ENCODE data around the gene ITGAX.

The ITGAX gene

DNA sequence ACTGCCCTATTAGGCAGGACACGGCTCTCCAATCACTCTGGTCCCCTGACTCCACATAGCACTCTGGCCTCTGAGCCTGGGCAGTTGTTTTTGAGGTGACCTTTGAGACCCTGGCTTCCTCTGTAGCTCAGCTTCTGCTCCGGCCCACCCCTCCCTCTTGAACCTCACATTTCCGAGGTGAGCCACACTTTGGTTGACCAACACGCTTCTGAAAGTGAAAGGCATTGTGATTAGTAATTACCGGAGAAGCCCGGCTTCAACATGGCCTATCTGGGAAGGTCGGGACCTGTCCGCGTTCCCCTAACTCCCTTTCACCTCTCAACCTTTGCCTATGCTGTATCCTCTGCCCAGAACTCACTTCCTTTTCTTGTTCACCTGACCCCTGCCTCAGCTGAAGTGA, 10.3 kb upstream of the ITGAX start:
- DNase-seq, result no peak
- in situ Hi-C loops (cut with MboI; ENCODE audit: low pct_unique_long_range_greater_than_20kb, low sequenced_read_pairs), result no loop called here

DNA sequence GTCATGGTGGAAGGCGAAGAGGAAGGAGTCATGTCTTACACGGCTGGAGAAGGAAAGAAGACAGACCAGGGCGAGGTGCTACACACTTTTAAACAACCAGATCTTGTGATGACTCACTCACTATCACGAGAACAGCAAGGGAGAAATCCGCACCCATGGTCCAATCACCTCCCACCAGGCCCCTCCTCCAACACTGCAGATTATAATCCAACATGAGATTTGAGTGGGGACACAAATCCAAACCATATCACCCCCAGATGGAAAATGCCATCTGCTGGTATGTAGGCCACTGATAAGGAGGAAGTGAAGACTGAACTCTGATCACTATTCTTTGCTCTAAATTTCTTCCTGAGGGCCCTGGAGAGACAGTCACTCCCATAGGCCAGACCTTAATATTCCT, 7.5 kb upstream of the ITGAX start:
- in situ Hi-C loops (cut with MboI; ENCODE audit: low pct_unique_long_range_greater_than_20kb, low sequenced_read_pairs), result no loop called here
- peak; percentile 33 for DNase-seq

DNA sequence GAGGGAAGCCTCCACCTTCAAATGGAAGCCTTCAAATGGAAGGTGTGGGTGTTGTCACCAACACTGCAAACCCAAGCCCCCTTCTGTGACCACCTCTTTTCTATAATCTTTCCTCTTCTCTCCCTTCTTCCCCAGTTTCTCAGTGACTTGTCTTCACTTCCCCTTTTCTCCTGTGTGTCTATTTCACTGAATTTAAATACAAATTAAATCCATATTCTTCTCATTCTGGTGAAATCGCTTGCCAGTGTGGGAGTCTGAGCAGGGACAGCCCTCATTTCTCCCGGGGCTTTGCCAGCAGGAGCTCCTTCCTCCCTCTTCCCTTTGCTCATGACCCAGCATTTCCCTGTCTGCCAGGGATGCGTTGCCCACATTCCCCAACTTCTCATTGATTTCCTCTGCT, 6.4 kb upstream of the ITGAX start:
- in situ Hi-C loops (cut with MboI; ENCODE audit: low pct_unique_long_range_greater_than_20kb, low sequenced_read_pairs), result no loop called here
- peak; percentile 43 for DNase-seq

DNA sequence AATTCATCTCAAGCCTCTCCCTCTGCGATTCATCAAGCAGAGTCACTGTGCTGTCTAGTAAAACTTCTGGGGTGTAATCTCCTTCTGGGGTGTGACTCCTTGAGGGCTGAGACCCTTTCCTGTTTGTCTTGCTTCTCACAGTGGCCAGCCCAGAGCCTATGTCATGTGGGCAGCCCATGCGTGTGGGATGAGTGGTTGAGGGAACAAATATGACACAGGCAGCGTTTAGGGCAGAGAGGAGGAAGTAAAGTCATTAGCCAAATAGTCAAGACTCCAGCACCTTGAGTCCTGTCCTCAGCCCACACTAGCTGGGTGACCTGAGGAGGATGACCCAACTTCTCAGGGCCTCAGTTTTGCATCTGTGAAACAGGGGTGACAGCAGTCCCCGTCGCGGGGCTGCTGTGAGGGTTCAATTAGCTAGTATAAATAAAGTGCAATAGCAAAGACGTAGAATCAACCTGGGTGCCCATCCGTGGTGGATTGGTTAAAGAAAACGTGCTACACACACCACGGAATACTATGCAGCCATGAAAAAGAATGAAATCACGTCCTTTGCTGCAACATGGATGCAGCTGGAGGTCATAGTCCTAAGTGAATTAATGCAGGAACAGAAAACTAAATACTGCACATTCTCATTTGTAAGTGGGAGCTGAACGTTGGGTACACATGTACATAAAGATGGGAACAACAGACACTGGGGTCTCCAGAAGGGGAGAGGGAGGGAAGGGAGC, 4.5 kb upstream of the ITGAX start:
- in situ Hi-C loops (cut with MboI; ENCODE audit: low pct_unique_long_range_greater_than_20kb, low sequenced_read_pairs), result no loop called here
- peak; percentile 48 for DNase-seq

DNA sequence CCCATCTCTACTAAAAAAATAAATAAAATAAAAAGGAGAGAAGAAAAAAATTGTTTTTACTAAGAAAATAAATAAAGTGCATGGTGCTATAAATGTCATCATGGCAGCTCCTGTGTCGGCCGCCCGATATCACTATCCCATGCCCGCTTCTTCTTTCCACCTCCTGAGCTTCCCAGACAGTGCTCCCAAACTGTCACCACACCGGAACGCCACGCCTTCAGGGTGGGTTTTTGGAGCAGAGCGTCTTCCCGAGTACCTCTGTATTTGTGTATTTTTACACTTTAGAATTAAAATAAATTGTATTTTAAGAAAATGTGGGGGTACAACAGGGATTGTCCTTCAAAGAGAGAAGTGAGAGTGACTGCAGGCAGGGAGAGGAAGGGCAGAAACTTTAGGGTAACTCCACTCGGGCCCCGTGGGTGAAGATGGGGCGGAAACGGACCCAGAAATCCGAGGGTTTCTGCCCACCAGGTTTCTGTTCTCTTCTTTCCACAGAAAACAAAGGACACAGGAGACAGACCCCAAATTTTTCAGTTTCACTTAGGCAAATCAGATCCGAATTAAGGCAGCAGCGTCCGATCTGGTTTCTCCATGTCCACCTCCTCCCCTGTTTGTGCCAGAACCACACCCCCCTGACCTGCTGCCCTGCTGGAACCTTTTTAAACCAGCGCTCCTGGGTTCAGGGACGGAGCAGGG, 3.6 kb upstream of the ITGAX start:
- DNase-seq, result no peak
- in situ Hi-C loops (cut with MboI; ENCODE audit: low pct_unique_long_range_greater_than_20kb, low sequenced_read_pairs), result no loop called here

DNA sequence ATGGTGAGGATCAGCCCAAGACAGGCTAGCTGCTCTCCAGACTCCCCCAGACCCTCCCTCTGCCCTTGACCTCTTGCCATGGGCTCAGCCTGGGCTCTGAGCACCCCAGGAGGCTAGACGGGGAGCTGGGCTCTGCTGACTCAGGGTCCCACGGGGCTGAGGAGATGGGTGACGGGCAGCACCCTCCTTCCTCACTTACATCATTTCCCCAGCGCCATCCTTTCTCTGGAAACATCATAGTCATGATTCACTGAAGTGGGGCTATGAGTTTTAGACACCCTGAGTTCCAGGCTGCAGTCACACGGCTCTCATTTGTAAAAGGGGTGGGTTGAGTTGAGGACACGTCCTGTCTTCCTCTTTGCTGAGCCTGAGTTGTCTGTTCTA, 3.0 kb upstream of the ITGAX start:
- no peak for DNase-seq
- in situ Hi-C loops (cut with MboI; ENCODE audit: low pct_unique_long_range_greater_than_20kb, low sequenced_read_pairs), result no loop called here

DNA sequence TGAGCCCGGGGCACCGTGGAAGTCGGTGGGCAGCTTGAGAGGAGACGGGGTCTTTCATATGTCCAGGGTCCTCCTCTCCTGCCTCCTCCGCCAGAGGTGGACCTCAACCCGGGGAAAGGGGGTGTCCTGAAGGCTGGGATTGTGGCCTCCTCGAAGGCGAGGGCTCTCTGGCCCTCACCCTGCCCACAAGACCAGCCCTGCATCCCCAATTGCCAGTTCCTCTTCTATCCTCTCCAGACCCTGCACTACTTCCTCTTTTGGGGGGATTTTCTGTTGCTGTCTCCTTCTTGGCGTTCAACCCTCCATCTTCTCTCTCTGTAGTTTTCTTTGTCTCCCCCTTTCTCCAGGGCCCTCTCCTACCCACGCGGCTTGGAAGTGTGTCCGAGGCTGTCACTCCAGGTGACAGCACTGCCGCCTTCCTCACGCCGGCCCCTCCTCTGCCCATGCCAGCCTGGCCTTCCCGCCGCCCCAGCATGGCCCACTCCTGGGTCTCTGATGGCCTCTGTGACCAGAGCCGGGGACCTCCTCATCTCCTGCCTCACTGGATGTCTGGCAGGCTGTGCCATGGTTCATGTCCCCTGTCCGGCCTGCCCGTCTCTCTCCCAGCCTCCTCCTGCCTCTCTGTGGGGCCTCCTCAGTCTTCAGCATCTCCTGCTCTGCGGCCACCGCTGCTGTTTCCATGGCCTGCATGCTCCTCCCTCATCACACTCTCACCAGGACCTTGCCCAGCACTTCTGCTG, 2.4 kb upstream of the ITGAX start:
- DNase-seq, result peak; percentile 86
- in situ Hi-C loops (cut with MboI; ENCODE audit: low pct_unique_long_range_greater_than_20kb, low sequenced_read_pairs), result no loop called here

DNA sequence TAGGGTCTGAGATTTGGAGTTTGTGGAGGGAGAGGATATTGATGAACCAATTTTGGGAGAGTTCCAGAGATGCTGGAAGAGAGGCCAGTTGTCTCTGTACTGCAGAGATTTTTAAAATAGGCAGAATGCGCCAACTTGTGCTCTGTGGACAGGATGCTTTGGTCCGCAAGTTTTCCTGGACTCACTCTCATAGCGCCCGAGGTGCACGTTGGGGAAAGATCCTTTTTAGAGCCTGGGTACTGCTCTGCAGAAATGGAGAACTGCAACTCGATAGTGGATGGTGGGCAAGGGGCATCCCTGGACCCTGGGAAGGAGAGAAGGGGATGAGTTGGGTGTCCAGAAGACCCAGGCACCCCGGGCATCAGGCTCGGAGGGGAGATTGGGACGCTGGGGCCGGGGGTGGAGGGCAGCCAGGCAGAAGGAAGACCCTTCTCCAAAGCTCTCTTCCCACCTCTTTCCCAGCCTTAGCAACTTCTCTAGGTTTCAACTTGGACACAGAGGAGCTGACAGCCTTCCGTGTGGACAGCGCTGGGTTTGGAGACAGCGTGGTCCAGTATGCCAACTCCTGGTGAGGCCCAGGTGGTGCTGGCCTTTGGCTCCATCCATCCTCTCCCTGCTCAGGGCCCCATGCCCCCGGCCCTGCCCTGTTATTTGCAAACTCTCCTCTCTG, 590 bp downstream of the ITGAX start:
- in situ Hi-C loops (cut with MboI; ENCODE audit: low pct_unique_long_range_greater_than_20kb, low sequenced_read_pairs), result no loop called here

DNA sequence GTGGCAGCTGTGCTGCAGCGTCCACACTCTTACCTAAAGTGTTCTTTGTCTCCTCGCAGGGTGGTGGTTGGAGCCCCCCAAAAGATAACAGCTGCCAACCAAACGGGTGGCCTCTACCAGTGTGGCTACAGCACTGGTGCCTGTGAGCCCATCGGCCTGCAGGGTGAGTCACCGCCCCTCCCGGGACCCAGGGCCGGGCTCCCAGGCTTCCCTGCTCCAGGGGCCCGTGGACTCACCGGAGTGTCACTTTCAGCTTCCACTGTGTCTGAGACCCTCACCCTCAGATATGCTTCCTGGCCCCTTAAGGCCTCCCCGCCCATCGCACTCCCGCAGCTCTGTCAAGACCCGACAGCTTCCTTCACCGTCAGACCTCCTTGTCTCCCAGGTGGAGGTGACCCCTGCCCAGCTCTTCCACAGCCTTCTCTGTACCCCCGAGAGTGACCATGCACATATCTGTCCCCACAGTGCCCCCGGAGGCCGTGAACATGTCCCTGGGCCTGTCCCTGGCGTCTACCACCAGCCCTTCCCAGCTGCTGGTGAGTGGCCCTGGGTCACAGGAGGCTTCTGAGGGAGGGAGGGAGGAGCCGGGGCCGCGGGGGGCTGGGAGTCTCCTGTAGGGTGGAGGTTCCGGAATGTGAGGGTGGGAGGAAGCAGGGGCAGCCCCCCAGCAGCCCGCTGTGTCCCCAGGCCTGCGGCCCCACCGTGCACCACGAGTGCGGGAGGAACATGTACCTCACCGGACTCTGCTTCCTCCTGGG, 1.8 kb downstream of the ITGAX start:
- in situ Hi-C loops (cut with MboI; ENCODE audit: low pct_unique_long_range_greater_than_20kb, low sequenced_read_pairs), result no loop called here
- DNase-seq, result no peak

More for the DNA sequence above, 590 bp downstream of the ITGAX start:
- no peak for DNase-seq

DNA sequence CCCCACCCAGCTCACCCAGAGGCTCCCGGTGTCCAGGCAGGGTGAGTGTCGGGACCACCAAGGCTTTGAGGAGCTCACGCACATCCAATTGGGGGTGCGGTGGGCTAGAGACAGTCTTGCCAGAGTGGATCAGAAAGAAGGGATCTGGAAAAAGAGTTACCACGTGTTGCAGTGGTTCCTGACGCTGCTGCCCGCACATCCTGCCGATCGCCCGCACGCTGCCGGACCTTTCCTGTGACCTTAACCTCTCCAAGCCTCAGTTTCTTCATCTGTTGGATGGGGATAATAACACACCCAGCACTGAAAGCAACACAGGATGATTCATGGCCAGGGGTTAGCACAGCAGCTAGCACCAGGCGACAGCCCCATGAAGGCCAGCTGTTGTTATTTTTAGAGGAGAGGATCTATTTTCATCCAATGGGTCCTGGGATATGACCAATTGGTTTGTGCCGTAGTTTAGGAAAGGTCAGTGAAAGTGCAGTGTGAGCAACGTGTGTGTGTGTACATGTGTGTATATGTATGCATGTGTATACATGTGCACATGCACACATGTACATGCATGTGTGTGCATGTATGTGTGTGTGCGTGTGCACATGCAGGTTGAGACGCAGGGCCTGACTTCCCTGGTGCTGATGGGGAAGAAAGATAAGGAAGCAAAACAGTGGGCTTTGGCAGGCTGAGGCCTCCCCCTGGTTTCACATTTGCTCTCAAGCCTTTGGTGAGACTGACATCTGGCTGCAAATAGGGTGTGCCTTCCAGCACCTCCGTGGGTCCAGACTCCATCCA, 2.5 kb downstream of the ITGAX start:
- in situ Hi-C loops (cut with MboI; ENCODE audit: low pct_unique_long_range_greater_than_20kb, low sequenced_read_pairs), result no loop called here

DNA sequence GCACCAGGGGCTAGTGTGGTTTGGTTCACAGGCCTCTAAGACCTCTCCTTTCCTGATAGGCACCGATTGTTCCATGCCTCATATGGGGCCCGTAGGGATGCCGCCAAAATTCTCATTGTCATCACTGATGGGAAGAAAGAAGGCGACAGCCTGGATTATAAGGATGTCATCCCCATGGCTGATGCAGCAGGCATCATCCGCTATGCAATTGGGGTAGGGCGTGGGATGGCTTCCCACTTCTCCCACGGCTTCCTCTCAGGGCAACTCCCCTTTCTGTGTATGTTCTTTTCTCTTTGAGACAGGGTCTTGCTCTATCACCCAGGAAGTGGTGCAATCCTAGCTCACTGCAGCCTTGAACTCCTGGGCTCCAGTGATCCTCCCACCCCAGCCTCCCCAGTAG, 5.3 kb downstream of the ITGAX start:
- in situ Hi-C loops (cut with MboI; ENCODE audit: low pct_unique_long_range_greater_than_20kb, low sequenced_read_pairs), result no loop called here
- DNase-seq, result no peak

More for the DNA sequence above, 2.5 kb downstream of the ITGAX start:
- DNase-seq, result peak; percentile 15

DNA sequence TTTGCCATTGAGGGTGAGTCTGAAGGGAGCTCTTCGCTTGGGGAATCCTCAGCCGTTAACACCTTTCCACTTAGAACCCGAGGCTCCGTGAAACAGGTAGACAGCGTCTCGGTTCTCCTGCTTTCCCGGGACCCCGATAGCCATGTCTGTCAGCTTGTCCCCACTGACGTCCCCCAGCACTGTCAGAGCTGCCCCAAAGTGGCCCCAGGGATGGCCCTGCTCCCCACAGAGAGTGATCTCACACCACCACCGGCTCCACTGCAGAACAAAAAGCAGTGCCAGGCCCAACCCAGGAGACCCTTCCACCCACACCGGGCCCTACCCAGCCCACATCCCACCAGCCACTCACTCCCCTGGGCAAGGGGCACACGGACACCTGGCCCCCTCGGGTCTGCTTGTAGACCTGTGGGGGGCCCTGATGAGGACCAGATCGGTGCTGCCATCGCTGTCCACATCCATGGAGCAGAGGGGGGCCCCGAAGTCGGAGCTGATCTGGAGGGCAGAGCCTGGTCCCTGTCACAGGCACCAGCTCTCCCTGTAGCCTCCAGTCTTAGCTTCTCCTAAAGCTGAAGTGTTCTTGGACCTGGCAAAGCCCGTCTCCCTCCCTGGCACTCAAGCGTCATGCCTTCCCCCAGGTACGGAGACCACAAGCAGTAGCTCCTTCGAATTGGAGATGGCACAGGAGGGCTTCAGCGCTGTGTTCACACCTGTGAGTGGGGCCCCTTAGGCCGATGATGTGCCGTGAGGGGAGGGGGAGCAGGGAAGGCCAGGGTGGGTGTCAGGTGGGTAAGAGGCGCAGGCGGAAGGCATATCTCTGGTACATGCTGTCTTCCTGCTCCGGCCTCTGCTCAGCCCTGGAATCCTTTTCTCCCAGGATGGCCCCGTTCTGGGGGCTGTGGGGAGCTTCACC, 6.5 kb downstream of the ITGAX start:
- in situ Hi-C loops (cut with MboI; ENCODE audit: low pct_unique_long_range_greater_than_20kb, low sequenced_read_pairs), result no loop called here
- DNase-seq, result no peak

DNA sequence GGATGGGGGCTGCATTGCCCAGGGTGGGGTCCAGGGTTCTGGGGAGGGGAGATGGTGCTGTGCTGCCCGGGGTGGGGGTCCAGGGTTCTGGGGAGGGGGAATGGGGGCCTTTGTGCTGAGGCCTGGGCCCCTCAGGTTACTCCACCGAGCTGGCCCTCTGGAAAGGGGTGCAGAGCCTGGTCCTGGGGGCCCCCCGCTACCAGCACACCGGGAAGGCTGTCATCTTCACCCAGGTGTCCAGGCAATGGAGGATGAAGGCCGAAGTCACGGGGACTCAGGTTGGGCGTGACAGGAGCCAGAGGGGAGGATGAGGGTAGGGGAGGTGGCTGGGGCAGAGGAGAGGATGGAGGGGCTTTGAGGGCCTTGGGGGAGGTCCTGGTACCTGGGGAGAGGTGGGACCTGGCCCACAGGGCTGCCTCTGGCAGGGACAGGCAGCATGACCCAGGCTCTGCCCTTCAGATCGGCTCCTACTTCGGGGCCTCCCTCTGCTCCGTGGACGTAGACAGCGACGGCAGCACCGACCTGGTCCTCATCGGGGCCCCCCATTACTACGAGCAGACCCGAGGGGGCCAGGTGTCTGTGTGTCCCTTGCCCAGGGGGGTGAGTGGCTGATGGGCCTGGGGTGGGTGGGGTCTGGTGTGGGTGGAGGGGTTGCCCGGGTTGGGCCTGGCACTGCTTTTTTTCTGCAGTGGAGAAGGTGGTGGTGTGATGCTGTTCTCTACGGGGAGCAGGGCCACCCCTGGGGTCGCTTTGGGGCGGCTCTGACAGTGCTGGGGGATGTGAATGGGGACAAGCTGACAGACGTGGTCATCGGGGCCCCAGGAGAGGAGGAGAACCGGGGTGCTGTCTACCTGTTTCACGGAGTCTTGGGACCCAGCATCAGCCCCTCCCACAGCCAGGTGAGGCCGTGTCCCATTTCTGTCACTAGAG, 7.8 kb downstream of the ITGAX start:
- no peak for DNase-seq
- in situ Hi-C loops (cut with MboI; ENCODE audit: low pct_unique_long_range_greater_than_20kb, low sequenced_read_pairs), result no loop called here

DNA sequence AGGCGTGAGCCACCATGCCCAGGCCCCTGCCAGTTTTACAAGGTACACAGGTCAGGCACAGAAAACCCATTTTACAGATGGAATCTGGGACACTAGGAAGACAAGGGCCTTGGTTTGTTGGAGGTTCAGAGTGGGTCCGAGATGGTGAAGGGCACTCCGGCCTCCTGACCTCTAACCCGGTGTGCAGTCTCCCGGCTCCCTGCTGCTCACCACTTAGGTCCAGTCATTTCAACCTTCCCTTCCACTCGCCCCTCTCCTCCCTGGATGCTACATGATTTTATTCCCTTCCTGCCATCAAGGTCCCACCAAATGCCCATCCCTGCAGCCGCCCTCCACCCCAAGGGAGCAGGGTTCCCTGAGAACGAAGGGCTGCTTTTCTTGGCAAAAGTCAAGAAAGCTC, 8.7 kb downstream of the ITGAX start:
- in situ Hi-C loops (cut with MboI; ENCODE audit: low pct_unique_long_range_greater_than_20kb, low sequenced_read_pairs), result no loop called here
- no peak for DNase-seq

DNA sequence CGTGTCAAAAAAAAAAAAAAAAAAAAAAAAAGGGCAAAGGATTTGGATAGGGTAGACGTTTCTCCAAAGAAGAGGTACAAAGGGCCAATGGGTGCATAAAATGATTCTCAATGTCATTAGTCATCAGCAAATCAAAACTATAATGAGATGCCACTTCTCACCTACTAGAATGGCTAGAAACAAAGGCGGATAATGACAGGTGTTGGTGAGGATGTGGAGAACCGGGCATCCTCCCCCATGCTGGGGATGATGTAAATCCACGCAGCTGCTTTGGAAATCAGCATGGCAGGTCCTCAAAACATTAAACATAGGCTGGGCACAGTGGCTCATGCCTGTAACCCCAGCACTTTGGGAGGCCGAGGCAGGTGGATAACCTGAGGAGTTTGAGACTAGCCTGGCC, 9.4 kb downstream of the ITGAX start:
- in situ Hi-C loops (cut with MboI; ENCODE audit: low pct_unique_long_range_greater_than_20kb, low sequenced_read_pairs), result no loop called here

DNA sequence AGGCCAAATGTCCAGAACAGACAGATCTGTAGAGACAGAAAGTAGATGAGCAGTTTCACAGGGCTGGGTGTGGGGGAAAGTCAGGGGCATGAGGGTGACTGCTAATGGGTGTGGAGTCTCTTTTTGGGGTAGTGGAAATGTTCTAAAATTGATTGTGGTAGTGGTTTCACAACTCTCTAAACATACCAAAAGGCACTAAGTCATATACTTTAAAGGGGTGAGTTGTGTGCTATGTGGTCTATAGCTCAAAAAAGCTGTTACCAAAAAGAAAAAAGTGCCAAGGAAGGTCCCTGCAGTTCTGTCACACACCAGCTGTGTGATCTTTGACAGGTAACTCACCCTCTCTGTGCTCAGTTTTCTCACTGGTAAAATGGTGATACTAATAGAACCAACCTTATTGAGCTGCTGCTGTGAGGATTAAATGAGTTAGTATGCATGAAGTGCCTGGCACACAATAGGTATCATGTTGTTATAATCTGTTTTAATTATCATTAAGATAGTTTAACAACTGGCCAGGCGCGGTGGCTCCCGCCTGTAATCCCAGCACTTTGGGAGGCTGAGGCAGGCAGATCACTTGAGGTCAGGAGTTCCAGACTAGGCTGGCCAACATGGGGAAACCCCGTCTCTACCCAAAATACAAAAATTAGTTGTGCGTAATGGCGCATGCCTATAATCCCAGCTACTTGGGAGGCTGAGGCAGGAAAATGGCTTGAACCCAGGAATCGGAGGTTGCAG, 10.3 kb downstream of the ITGAX start:
- no peak for DNase-seq
- in situ Hi-C loops (cut with MboI; ENCODE audit: low pct_unique_long_range_greater_than_20kb, low sequenced_read_pairs), result no loop called here

More for the DNA sequence above, 9.4 kb downstream of the ITGAX start:
- DNase-seq, result no peak

Data from KBM-7 (cell line).